HG02973 (cell line): ENCODE data around the gene CHKB.
"Not testable (repeated sequence)": the region's sequence is repeated elsewhere in the genome, so short reads cannot be mapped to it uniquely, and the experiment has no call there.

Source experiments
- ATAC-seq: cut with Tn5 transposase; IDR thresholded peaks from one replicate; pipeline ENCODE4 v1.9.1; 2021; ENCODE audit warnings: moderate library complexity; ENCODE audit not compliant: unreplicated experiment

Gene CHKB

GRCh38 chr22:50582493-50583293 lies at the start of gene CHKB:
TSS of gene CHKB (minus strand) at chr22:50582849. CDS start at chr22:50582781, 68 bp downstream.
- peak; percentile 81 for ATAC-seq

GRCh38 chr22:50630376-50630775 lies 47.7 kb upstream of the CHKB start:
- no peak for ATAC-seq

- ATAC-seq: no peak
Observed at GRCh38 chr22:50628543-50629134, 46.0 kb upstream of the CHKB start.

GRCh38 chr22:50627642-50628542 lies 45.2 kb upstream of the CHKB start, which contains the start of gene ARSA:
TSS of gene ARSA (minus strand) at chr22:50628152. CDS start at chr22:50627779, 373 bp downstream.
- ATAC-seq: peak; percentile 45

GRCh38 chr22:50626850-50627641 lies 44.4 kb upstream of the CHKB start:
- no peak for ATAC-seq

- no peak for ATAC-seq
Observed at GRCh38 chr22:50626314-50626849, 43.7 kb upstream of the CHKB start.

GRCh38 chr22:50625568-50626313 lies 43.1 kb upstream of the CHKB start:
- ATAC-seq: no peak

GRCh38 chr22:50625131-50625567 lies 42.5 kb upstream of the CHKB start:
- no peak for ATAC-seq

GRCh38 chr22:50624347-50625130 lies 41.9 kb upstream of the CHKB start:
- ATAC-seq: no peak

GRCh38 chr22:50622723-50623327 lies 40.2 kb upstream of the CHKB start:
- no peak for ATAC-seq

- ATAC-seq: no peak
Observed at GRCh38 chr22:50621948-50622722, 39.5 kb upstream of the CHKB start.

GRCh38 chr22:50621356-50621880 lies 38.8 kb upstream of the CHKB start:
- ATAC-seq: no peak

GRCh38 chr22:50620593-50621355 lies 38.1 kb upstream of the CHKB start:
- peak; percentile 61 for ATAC-seq

- not testable (repeated sequence) for ATAC-seq
Observed at GRCh38 chr22:50614296-50614695, 31.6 kb upstream of the CHKB start.

- ATAC-seq: no peak
Observed at GRCh38 chr22:50613291-50613981, 30.8 kb upstream of the CHKB start.
